ENCODE results near the gene RFXANK. TPM values are rescaled to one million over a fixed set of nuclear protein-coding genes. Genes with fewer than 3 reads are reported as not detected.

RFXANK gene
- total RNA-seq, 1 donor from 2014 or later = 91.1 TPM

- Histone ChIP-seq H3K4me3 (ENCODE audit: insufficient read depth, low read depth, low read length) (no peak overlapping the region), H2AFZ (ENCODE audit: low read depth, low read length) (peak overlapping the region; percentile 85), H3K9me3 (ENCODE audit: insufficient read depth, low read depth, low read length) (no peaks in the 10 kb centered on the region), H3K27ac (ENCODE audit: low read depth, low read length) (no peak overlapping the region), H4K20me1 (ENCODE audit: insufficient read depth, low read length) (no peaks in the 10 kb centered on the region), H3K9ac (ENCODE audit: low read length) (no peak overlapping the region), H3K27me3 (ENCODE audit: insufficient read depth, low read length) (no peaks in the 10 kb centered on the region), H3K79me2 (ENCODE audit: insufficient read depth, low read length) (no peaks in the 10 kb centered on the region), H3K4me2 (ENCODE audit: low read length) (no peak overlapping the region), H3K4me1 (ENCODE audit: insufficient read depth, low read length) (no peaks in the 10 kb centered on the region), H3K36me3 (ENCODE audit: insufficient read depth, low read length) (no peaks in the 10 kb centered on the region)
- TF ChIP-seq EZH2 (IDR thresholded peaks at IDR 0.05; ENCODE audit: insufficient read depth, low read length) (no peak), CTCF (IDR thresholded peaks at IDR 0.05; ENCODE audit: insufficient read depth, low read depth, low read length) (no peak)
- Mint-ChIP-seq H3K36me3 (ENCODE audit: low read depth, unreplicated experiment) (peaks cover 8% of the 10 kb centered on the region), H3K27ac (ENCODE audit: unreplicated experiment) (no peak overlapping the region), H3K4me3 (ENCODE audit: unreplicated experiment) (no peak overlapping the region), H3K27me3 (ENCODE audit: low read depth, unreplicated experiment) (peaks cover 7% of the 10 kb centered on the region), H3K9me3 (ENCODE audit: unreplicated experiment) (no peaks in the 10 kb centered on the region), H3K4me1 (ENCODE audit: low read depth, unreplicated experiment) (no peaks in the 10 kb centered on the region)
- FAIRE-seq (no peak), DNase-seq (ENCODE audit: low read depth) (no peak)
Measured at GRCh38 chr19:19145281-19145680, 46.8 kb upstream of the RFXANK start.

- FAIRE-seq = no peak
- no peaks in the 10 kb centered on the region for H3K36me3 ChIP-seq (ENCODE audit: insufficient read depth, low read length)
- no peaks in the 10 kb centered on the region for H3K9me3 Mint-ChIP-seq (ENCODE audit: unreplicated experiment)
- H3K27ac ChIP-seq (ENCODE audit: low read depth, low read length) = no peak overlapping the region
- H3K27me3 ChIP-seq (ENCODE audit: insufficient read depth, low read length) = no peaks in the 10 kb centered on the region
- no peak for DNase-seq (ENCODE audit: low read depth)
- H3K9me3 ChIP-seq (ENCODE audit: insufficient read depth, low read depth, low read length) = no peaks in the 10 kb centered on the region
- H3K27ac Mint-ChIP-seq (ENCODE audit: unreplicated experiment) = no peak overlapping the region
- H3K4me3 Mint-ChIP-seq (ENCODE audit: unreplicated experiment) = no peak overlapping the region
- H2AFZ ChIP-seq (ENCODE audit: low read depth, low read length) = peak overlapping the region; percentile 85
- H3K4me1 ChIP-seq (ENCODE audit: insufficient read depth, low read length) = no peaks in the 10 kb centered on the region
- no peaks in the 10 kb centered on the region for H3K4me1 Mint-ChIP-seq (ENCODE audit: low read depth, unreplicated experiment)
- H3K79me2 ChIP-seq (ENCODE audit: insufficient read depth, low read length) = no peaks in the 10 kb centered on the region
- TF ChIP-seq EZH2 (IDR thresholded peaks at IDR 0.05; ENCODE audit: insufficient read depth, low read length) (no peak), CTCF (IDR thresholded peaks at IDR 0.05; ENCODE audit: insufficient read depth, low read depth, low read length) (peak; percentile 67)
- H3K4me3 ChIP-seq (ENCODE audit: insufficient read depth, low read depth, low read length) = no peak overlapping the region
- H3K4me2 ChIP-seq (ENCODE audit: low read length) = peak overlapping the region; percentile 76
- peak overlapping the region; percentile 48 for H3K9ac ChIP-seq (ENCODE audit: low read length)
- peaks cover 8% of the 10 kb centered on the region for H3K36me3 Mint-ChIP-seq (ENCODE audit: low read depth, unreplicated experiment)
- no peaks in the 10 kb centered on the region for H4K20me1 ChIP-seq (ENCODE audit: insufficient read depth, low read length)
- H3K27me3 Mint-ChIP-seq (ENCODE audit: low read depth, unreplicated experiment) = peaks cover 4% of the 10 kb centered on the region
Measured at GRCh38 chr19:19145684-19146608, 46.1 kb upstream of the RFXANK start.

- H3K36me3 ChIP-seq (ENCODE audit: insufficient read depth, low read length) = no peaks in the 10 kb centered on the region
- no peak for FAIRE-seq
- no peaks in the 10 kb centered on the region for H3K79me2 ChIP-seq (ENCODE audit: insufficient read depth, low read length)
- H3K9ac ChIP-seq (ENCODE audit: low read length) = no peak overlapping the region
- H3K9me3 ChIP-seq (ENCODE audit: insufficient read depth, low read depth, low read length) = no peaks in the 10 kb centered on the region
- H3K4me1 ChIP-seq (ENCODE audit: insufficient read depth, low read length) = no peaks in the 10 kb centered on the region
- H3K4me3 ChIP-seq (ENCODE audit: insufficient read depth, low read depth, low read length) = no peak overlapping the region
- H3K27me3 Mint-ChIP-seq (ENCODE audit: low read depth, unreplicated experiment) = peaks cover 3% of the 10 kb centered on the region
- no peak for TF ChIP-seq EZH2 (IDR thresholded peaks at IDR 0.05; ENCODE audit: insufficient read depth, low read length)
- no peak for TF ChIP-seq CTCF (IDR thresholded peaks at IDR 0.05; ENCODE audit: insufficient read depth, low read depth, low read length)
- no peak overlapping the region for H3K27ac ChIP-seq (ENCODE audit: low read depth, low read length)
- H3K9me3 Mint-ChIP-seq (ENCODE audit: unreplicated experiment) = no peaks in the 10 kb centered on the region
- H3K4me2 ChIP-seq (ENCODE audit: low read length) = no peak overlapping the region
- H3K27me3 ChIP-seq (ENCODE audit: insufficient read depth, low read length) = no peaks in the 10 kb centered on the region
- H3K4me1 Mint-ChIP-seq (ENCODE audit: low read depth, unreplicated experiment) = no peaks in the 10 kb centered on the region
- no peak overlapping the region for H3K27ac Mint-ChIP-seq (ENCODE audit: unreplicated experiment)
- peaks cover 8% of the 10 kb centered on the region for H3K36me3 Mint-ChIP-seq (ENCODE audit: low read depth, unreplicated experiment)
- DNase-seq (ENCODE audit: low read depth) = no peak
- H3K4me3 Mint-ChIP-seq (ENCODE audit: unreplicated experiment) = no peak overlapping the region
- H2AFZ ChIP-seq (ENCODE audit: low read depth, low read length) = no peak overlapping the region
- no peaks in the 10 kb centered on the region for H4K20me1 ChIP-seq (ENCODE audit: insufficient read depth, low read length)
Measured at GRCh38 chr19:19146865-19147264, 45.2 kb upstream of the RFXANK start.

All from astrocyte (in vitro differentiated cells and primary cell).